H1 (cell line): ENCODE data around the gene UBE3C. TPM values are rescaled to one million over a fixed set of nuclear protein-coding genes. Genes with fewer than 3 reads are reported as not detected.

Source experiments
- FOSL1 ChIP-seq: IDR thresholded peaks from 2 replicates; pipeline ENCODE4 v1.6.1; 2011; ENCODE audit warnings: mild to moderate bottlenecking, low read depth, low read length, moderate library complexity; ENCODE audit not compliant: insufficient read depth
- GTF2F1 ChIP-seq: IDR thresholded peaks from 2 replicates; pipeline ENCODE4 v1.6.1; 2012; ENCODE audit warnings: low read depth, low read length, improper control_type of control experiment, borderline replicate concordance
- SIN3A ChIP-seq, 2 experiments: IDR thresholded peaks in 1 of 2; conservative IDR thresholded peaks in 1 of 2; 2 replicates each; pipeline ENCODE4 v1.6.1; 2011 to 2012; ENCODE audit warnings: low read length in 2 of 2, improper control_type of control experiment in 1 of 2, low read depth in 1 of 2, mild to moderate bottlenecking in 1 of 2
- polyA plus RNA-seq, 7 experiments: library from polyadenylated mRNA; depleted of rRNA in 3 of 7; stranded (reverse) in 5 of 7; unstranded in 2 of 7; fragments of >200 nt in 5 of 7; fragments of 200-250 nt in 2 of 7; gene quantifications; 1 replicate in 5 of 7; 2 replicates in 1 of 7; 4 replicates in 1 of 7; pipeline versions ENCODE4 v1.2.1 to v1.2.3, GENCODE V29; 2011 to 2013; ENCODE audit warnings: missing spikeins in 2 of 7, mixed read lengths in 2 of 7
- total RNA-seq: library from RNA; stranded (reverse); fragmentation: NEBNext Ultra II Directional; extraction: Animal tissue kit (Norgen Biotek cat#: 25700); gene quantifications from 2 replicates; pipeline ENCODE4 v1.2.1, GENCODE V29; 2021
- TF ChIP-seq, protein P1 (sequence below): fragments of 300-600 bp; sonication (generic); IDR thresholded peaks from 2 replicates; pipeline ENCODE4 v1.7.1; 2012; ENCODE audit warnings: low read length, moderate library complexity, mild to moderate bottlenecking, inconsistent platforms; ENCODE audit not compliant: insufficient replicate concordance

Gene UBE3C
- total and polyA plus RNA-seq, 2 of the 8 experiments (the other 6 are each of a cell fraction or from before 2014, with no cell fraction given): 32.0 to 54.1 TPM

DNA sequence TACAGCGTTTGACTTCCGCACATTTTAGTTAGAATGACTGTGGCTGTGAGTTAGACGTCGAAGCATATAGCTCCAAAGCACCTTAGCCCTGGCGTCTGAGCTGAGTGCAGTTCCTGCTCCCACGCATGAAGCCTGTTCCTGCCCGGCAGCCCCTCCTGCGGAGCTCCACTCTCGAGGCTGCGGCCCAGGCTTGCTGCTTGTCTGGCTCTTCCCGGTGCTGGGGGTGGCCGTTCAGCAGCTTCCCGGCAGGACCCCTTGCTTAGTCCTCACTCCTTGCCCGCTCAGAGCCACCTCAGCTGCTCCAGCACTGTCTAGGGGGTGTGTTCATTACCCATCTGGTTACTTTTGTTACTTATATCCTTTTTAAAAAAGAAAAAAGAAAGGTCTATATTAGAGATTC lies 109.9 kb downstream of the UBE3C start (continued):
- TF ChIP-seq, protein P1, sequence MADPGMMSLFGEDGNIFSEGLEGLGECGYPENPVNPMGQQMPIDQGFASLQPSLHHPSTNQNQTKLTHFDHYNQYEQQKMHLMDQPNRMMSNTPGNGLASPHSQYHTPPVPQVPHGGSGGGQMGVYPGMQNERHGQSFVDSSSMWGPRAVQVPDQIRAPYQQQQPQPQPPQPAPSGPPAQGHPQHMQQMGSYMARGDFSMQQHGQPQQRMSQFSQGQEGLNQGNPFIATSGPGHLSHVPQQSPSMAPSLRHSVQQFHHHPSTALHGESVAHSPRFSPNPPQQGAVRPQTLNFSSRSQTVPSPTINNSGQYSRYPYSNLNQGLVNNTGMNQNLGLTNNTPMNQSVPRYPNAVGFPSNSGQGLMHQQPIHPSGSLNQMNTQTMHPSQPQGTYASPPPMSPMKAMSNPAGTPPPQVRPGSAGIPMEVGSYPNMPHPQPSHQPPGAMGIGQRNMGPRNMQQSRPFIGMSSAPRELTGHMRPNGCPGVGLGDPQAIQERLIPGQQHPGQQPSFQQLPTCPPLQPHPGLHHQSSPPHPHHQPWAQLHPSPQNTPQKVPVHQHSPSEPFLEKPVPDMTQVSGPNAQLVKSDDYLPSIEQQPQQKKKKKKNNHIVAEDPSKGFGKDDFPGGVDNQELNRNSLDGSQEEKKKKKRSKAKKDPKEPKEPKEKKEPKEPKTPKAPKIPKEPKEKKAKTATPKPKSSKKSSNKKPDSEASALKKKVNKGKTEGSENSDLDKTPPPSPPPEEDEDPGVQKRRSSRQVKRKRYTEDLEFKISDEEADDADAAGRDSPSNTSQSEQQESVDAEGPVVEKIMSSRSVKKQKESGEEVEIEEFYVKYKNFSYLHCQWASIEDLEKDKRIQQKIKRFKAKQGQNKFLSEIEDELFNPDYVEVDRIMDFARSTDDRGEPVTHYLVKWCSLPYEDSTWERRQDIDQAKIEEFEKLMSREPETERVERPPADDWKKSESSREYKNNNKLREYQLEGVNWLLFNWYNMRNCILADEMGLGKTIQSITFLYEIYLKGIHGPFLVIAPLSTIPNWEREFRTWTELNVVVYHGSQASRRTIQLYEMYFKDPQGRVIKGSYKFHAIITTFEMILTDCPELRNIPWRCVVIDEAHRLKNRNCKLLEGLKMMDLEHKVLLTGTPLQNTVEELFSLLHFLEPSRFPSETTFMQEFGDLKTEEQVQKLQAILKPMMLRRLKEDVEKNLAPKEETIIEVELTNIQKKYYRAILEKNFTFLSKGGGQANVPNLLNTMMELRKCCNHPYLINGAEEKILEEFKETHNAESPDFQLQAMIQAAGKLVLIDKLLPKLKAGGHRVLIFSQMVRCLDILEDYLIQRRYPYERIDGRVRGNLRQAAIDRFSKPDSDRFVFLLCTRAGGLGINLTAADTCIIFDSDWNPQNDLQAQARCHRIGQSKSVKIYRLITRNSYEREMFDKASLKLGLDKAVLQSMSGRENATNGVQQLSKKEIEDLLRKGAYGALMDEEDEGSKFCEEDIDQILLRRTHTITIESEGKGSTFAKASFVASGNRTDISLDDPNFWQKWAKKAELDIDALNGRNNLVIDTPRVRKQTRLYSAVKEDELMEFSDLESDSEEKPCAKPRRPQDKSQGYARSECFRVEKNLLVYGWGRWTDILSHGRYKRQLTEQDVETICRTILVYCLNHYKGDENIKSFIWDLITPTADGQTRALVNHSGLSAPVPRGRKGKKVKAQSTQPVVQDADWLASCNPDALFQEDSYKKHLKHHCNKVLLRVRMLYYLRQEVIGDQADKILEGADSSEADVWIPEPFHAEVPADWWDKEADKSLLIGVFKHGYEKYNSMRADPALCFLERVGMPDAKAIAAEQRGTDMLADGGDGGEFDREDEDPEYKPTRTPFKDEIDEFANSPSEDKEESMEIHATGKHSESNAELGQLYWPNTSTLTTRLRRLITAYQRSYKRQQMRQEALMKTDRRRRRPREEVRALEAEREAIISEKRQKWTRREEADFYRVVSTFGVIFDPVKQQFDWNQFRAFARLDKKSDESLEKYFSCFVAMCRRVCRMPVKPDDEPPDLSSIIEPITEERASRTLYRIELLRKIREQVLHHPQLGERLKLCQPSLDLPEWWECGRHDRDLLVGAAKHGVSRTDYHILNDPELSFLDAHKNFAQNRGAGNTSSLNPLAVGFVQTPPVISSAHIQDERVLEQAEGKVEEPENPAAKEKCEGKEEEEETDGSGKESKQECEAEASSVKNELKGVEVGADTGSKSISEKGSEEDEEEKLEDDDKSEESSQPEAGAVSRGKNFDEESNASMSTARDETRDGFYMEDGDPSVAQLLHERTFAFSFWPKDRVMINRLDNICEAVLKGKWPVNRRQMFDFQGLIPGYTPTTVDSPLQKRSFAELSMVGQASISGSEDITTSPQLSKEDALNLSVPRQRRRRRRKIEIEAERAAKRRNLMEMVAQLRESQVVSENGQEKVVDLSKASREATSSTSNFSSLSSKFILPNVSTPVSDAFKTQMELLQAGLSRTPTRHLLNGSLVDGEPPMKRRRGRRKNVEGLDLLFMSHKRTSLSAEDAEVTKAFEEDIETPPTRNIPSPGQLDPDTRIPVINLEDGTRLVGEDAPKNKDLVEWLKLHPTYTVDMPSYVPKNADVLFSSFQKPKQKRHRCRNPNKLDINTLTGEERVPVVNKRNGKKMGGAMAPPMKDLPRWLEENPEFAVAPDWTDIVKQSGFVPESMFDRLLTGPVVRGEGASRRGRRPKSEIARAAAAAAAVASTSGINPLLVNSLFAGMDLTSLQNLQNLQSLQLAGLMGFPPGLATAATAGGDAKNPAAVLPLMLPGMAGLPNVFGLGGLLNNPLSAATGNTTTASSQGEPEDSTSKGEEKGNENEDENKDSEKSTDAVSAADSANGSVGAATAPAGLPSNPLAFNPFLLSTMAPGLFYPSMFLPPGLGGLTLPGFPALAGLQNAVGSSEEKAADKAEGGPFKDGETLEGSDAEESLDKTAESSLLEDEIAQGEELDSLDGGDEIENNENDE: no peak
- TF ChIP-seq GTF2F1: no peak
- TF ChIP-seq FOSL1: no peak
- no peak for TF ChIP-seq SIN3A (conservative IDR thresholded peaks at IDR 0.05 in 1 of 2, IDR thresholded peaks at IDR 0.05 in 1 of 2; ENCODE audit: low read depth in 1 of 2, low read length in 2 of 2)
